Transverse colon (tissue), 3 donors: ENCODE measurements around the gene KIFC1.

Experiments used
- POLR2A ChIP-seq: fragments of 450-650 bp; IDR thresholded peaks from one replicate; pipeline ENCODE4 v1.6.1; 2016; ENCODE audit warnings: antibody characterized with exemption, mild to moderate bottlenecking, moderate library complexity
- POLR2AphosphoS5 ChIP-seq, 3 donors: sonication (generic); formaldehyde crosslinking; IDR thresholded peaks; one replicate each; pipeline ENCODE4 v1.6.1; 2016; ENCODE audit warnings: antibody characterized with exemption in 3 of 3

GRCh38 chr6:33397541-33397940 is 5.9 kb downstream of the KIFC1 start:
- TF ChIP-seq POLR2AphosphoS5 (IDR thresholded peaks at IDR 0.05) (no peak), POLR2A (no peak)
